Femur (tissue), 1 donor: Measurements from ENCODE around the gene B4GALNT1.
"Not testable (repeated sequence)": the region's sequence is repeated elsewhere in the genome, so short reads cannot be mapped to it uniquely, and the experiment has no call there.

Source experiments
- DNase-seq: peaks from one replicate; pipeline ENCODE4 v3.0.0-alpha.2; 2017

The B4GALNT1 gene

GRCh38 chr12:57636731-57637130 lies 3.7 kb upstream of the B4GALNT1 start:
- not testable (repeated sequence) for DNase-seq

GRCh38 chr12:57632073-57632957 lies 686 bp downstream of the B4GALNT1 start:
- no peak for DNase-seq

- no peak for DNase-seq
Measured at GRCh38 chr12:57631566-57632072, 1.4 kb downstream of the B4GALNT1 start.

GRCh38 chr12:57630891-57631433 lies 2.0 kb downstream of the B4GALNT1 start:
- DNase-seq = peak; percentile 21

- peak; percentile 14 for DNase-seq
Measured at GRCh38 chr12:57629897-57630471, 3.0 kb downstream of the B4GALNT1 start.

GRCh38 chr12:57628280-57629191 lies 4.5 kb downstream of the B4GALNT1 start:
- peak; percentile 14 for DNase-seq

GRCh38 chr12:57627501-57628279 lies 5.3 kb downstream of the B4GALNT1 start:
- peak; percentile 22 for DNase-seq

- DNase-seq = no peak
Measured at GRCh38 chr12:57626921-57627445, 6.0 kb downstream of the B4GALNT1 start.

- DNase-seq = peak; percentile 15
Measured at GRCh38 chr12:57626111-57626920, 6.7 kb downstream of the B4GALNT1 start.

- peak; percentile 15 for DNase-seq
Measured at GRCh38 chr12:57625261-57626032, 7.6 kb downstream of the B4GALNT1 start.

- no peak for DNase-seq
Measured at GRCh38 chr12:57624441-57625220, 8.4 kb downstream of the B4GALNT1 start.

- DNase-seq = no peak
Measured at GRCh38 chr12:57623811-57624390, 9.1 kb downstream of the B4GALNT1 start.

- DNase-seq = no peak
Measured at GRCh38 chr12:57623385-57623784, 9.6 kb downstream of the B4GALNT1 start.

- no peak for DNase-seq
Measured at GRCh38 chr12:57622293-57623245, 10.4 kb downstream of the B4GALNT1 start.

GRCh38 chr12:57621497-57622292 lies 11.3 kb downstream of the B4GALNT1 start:
- peak; percentile 77 for DNase-seq

GRCh38 chr12:57620936-57621496 lies 12.0 kb downstream of the B4GALNT1 start:
- DNase-seq = no peak
